GM18499 (cell line): ENCODE results near the gene BSND.

Experiments
- ATAC-seq: cut with Tn5 transposase; IDR thresholded peaks from one replicate; pipeline ENCODE4 v1.9.1; 2021; ENCODE audit warnings: moderate number of reproducible peaks; ENCODE audit not compliant: insufficient read depth, unreplicated experiment

The BSND gene

GRCh38 chr1:55044617-55045397, 46.1 kb downstream of the BSND start:
- ATAC-seq = no peak

GRCh38 chr1:55045430-55045829, 46.7 kb downstream of the BSND start:
- ATAC-seq = no peak

- no peak for ATAC-seq
Observed at GRCh38 chr1:55046871-55047270, 48.1 kb downstream of the BSND start.

- ATAC-seq = no peak
Observed at GRCh38 chr1:55047611-55048010, 48.9 kb downstream of the BSND start.

- ATAC-seq = no peak
Observed at GRCh38 chr1:55048453-55049270, 49.9 kb downstream of the BSND start.

- ATAC-seq = no peak
Observed at GRCh38 chr1:55049271-55049913, 50.7 kb downstream of the BSND start.

GRCh38 chr1:55049914-55050278, 51.2 kb downstream of the BSND start:
- no peak for ATAC-seq

- ATAC-seq = no peak
Observed at GRCh38 chr1:55050283-55050682, 51.5 kb downstream of the BSND start.

- ATAC-seq = no peak
Observed at GRCh38 chr1:55051169-55051568, 52.4 kb downstream of the BSND start.

GRCh38 chr1:55051621-55052020, 52.9 kb downstream of the BSND start:
- no peak for ATAC-seq

- no peak for ATAC-seq
Observed at GRCh38 chr1:55052221-55053142, 53.7 kb downstream of the BSND start.

GRCh38 chr1:55053265-55053954, 54.7 kb downstream of the BSND start:
- ATAC-seq = no peak

GRCh38 chr1:55054396-55054795, 55.7 kb downstream of the BSND start:
- no peak for ATAC-seq

- no peak for ATAC-seq
Observed at GRCh38 chr1:55055084-55055882, 56.5 kb downstream of the BSND start.

- ATAC-seq = no peak
Observed at GRCh38 chr1:55055951-55056631, 57.4 kb downstream of the BSND start.

GRCh38 chr1:55056632-55056992, 57.9 kb downstream of the BSND start:
- ATAC-seq = no peak

- ATAC-seq = no peak
Observed at GRCh38 chr1:55057270-55057955, 58.7 kb downstream of the BSND start.

- ATAC-seq = no peak
Observed at GRCh38 chr1:55057956-55058298, 59.2 kb downstream of the BSND start.
